ENCODE results near the gene CCDC198. TPM values are rescaled to one million over a fixed set of nuclear protein-coding genes. Genes with fewer than 3 reads are reported as not detected.
A peak's percentile ranks its signal among the peaks of the same experiment; 100 is the strongest.

The CCDC198 gene
- total RNA-seq, 1 donor from 2014 or later: not detected

- Histone ChIP-seq H3K4me1 (no peaks in the 10 kb centered on the region), H3K4me2 (no peak overlapping the region), H3K36me3 (no peaks in the 10 kb centered on the region), H3K27me3 (no peaks in the 10 kb centered on the region), H3K9ac (no peak overlapping the region), H3K4me3 (no peak overlapping the region), H2AFZ (replicated peaks) (peak overlapping the region; percentile 64), H3K9me3 (ENCODE audit: low read depth) (peaks cover 3% of the 10 kb centered on the region), H4K20me1 (ENCODE audit: low read depth) (no peaks in the 10 kb centered on the region), H3K27ac (no peak overlapping the region), H3K79me2 (ENCODE audit: low read depth) (no peaks in the 10 kb centered on the region), H3F3A (ENCODE audit: low read depth) (no peaks in the 10 kb centered on the region)
- H3K4me1 Mint-ChIP-seq: peaks cover 2% of the 10 kb centered on the region
- H3K36me3 Mint-ChIP-seq: no peaks in the 10 kb centered on the region
- H3K9me3 Mint-ChIP-seq: peaks cover 26% of the 10 kb centered on the region
- TF ChIP-seq CTCF (IDR thresholded peaks at IDR 0.05) (peak; percentile 64), EZH2 (IDR thresholded peaks at IDR 0.05) (no peak)
- H3K27me3 Mint-ChIP-seq (ENCODE audit: insufficient read depth, low read depth): peaks cover 2% of the 10 kb centered on the region
- H3K27ac Mint-ChIP-seq: no peak overlapping the region
- no peak overlapping the region for H3K4me3 Mint-ChIP-seq
- DNase-seq (ENCODE audit: low spot score): peak; percentile 58
Measured at GRCh38 chr14:57526942-57527341, 33.3 kb upstream of the CCDC198 start.

DNA sequence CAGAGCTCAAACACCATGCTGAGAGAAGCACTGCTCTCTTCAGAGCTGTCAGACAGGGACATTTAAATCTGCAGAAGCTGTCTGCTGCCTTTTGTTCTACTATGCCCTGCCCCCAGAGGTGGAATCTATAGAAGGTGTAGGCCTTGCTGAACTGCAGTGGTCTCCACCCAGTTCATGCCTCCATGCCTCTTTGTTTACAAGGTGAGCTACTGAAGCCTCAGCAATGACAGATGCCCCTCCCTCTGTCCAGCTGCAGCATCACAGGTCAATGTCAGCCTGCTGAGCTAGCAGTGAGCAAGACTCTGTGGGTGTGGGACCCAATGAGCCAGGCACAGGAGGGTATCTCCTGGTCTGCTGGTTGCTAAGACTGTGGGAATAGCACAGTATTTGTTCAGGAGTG lies 25.4 kb upstream of the CCDC198 start:
- H3K4me1 ChIP-seq: no peaks in the 10 kb centered on the region
- H3K4me2 ChIP-seq: no peak overlapping the region
- no peaks in the 10 kb centered on the region for H3K27me3 ChIP-seq
- no peak overlapping the region for H3K27ac ChIP-seq
- Mint-ChIP-seq H3K27ac (no peak overlapping the region), H3K36me3 (no peaks in the 10 kb centered on the region), H3K4me3 (no peak overlapping the region), H3K4me1 (no peaks in the 10 kb centered on the region), H3K9me3 (peaks cover 28% of the 10 kb centered on the region), H3K27me3 (ENCODE audit: insufficient read depth, low read depth) (peaks cover 4% of the 10 kb centered on the region)
- no peak for TF ChIP-seq EZH2phosphoT487 (IDR thresholded peaks at IDR 0.05)
- TF ChIP-seq EZH2 (IDR thresholded peaks at IDR 0.05): no peak
- TF ChIP-seq CTCF (IDR thresholded peaks at IDR 0.05): no peak
- H3K9ac ChIP-seq: no peak overlapping the region
- no peaks in the 10 kb centered on the region for H3K36me3 ChIP-seq
- peaks cover 3% of the 10 kb centered on the region for H3F3A ChIP-seq (ENCODE audit: low read depth)
- H3K9me3 ChIP-seq (ENCODE audit: low read depth): peaks cover 3% of the 10 kb centered on the region
- no peak overlapping the region for H2AFZ ChIP-seq (replicated peaks)
- H3K4me3 ChIP-seq: no peak overlapping the region
- no peaks in the 10 kb centered on the region for H4K20me1 ChIP-seq (ENCODE audit: low read depth)
- DNase-seq (ENCODE audit: low spot score): no peak
- H3K79me2 ChIP-seq (ENCODE audit: low read depth): no peaks in the 10 kb centered on the region

DNA sequence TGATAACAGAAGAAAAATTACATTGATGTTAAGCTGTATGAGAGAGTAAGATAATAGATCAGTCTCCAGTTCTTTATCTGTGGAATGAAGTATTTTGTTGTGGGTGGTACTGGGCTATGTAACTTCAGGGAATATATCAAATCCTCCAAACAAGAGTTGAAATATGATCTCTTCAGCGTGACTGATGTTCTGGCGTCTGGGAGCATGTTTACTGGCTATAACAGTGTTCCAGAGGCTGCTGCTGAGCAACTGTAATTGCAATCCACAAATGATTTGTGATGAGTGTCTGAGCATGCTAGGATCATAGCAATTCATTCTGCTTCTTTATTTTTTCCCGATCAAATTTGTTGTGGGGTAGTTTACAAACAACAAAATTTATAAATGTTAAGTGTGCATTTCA lies 18.6 kb upstream of the CCDC198 start:
- H3K4me3 ChIP-seq: no peak overlapping the region
- no peak overlapping the region for H3K9ac ChIP-seq
- no peak overlapping the region for H3K4me2 ChIP-seq
- TF ChIP-seq CTCF (IDR thresholded peaks at IDR 0.05): no peak
- TF ChIP-seq EZH2phosphoT487 (IDR thresholded peaks at IDR 0.05): no peak
- TF ChIP-seq EZH2 (IDR thresholded peaks at IDR 0.05): no peak
- no peaks in the 10 kb centered on the region for H3K4me1 ChIP-seq
- Mint-ChIP-seq H3K36me3 (no peaks in the 10 kb centered on the region), H3K4me1 (peaks cover 5% of the 10 kb centered on the region), H3K4me3 (no peak overlapping the region), H3K27ac (no peak overlapping the region), H3K27me3 (ENCODE audit: insufficient read depth, low read depth) (peaks cover 4% of the 10 kb centered on the region), H3K9me3 (peaks cover 1% of the 10 kb centered on the region)
- no peaks in the 10 kb centered on the region for H3K9me3 ChIP-seq (ENCODE audit: low read depth)
- H3K36me3 ChIP-seq: no peaks in the 10 kb centered on the region
- peaks cover 3% of the 10 kb centered on the region for H3F3A ChIP-seq (ENCODE audit: low read depth)
- no peaks in the 10 kb centered on the region for H4K20me1 ChIP-seq (ENCODE audit: low read depth)
- DNase-seq (ENCODE audit: low spot score): no peak
- no peaks in the 10 kb centered on the region for H3K79me2 ChIP-seq (ENCODE audit: low read depth)
- no peak overlapping the region for H3K27ac ChIP-seq
- H3K27me3 ChIP-seq: no peaks in the 10 kb centered on the region
- H2AFZ ChIP-seq (replicated peaks): no peak overlapping the region
